G401.6 (cell line): ENCODE measurements around the gene DISC1.

Experiments
- FAIRE-seq: peaks from 2 replicates; lab custom pipeline; 2012; peaks lifted over from hg19 to GRCh38; lab: Jason Lieb, UNC

Gene DISC1

GRCh38 chr1:232046451-232047306 lies 420.1 kb downstream of the DISC1 start:
- no peak for FAIRE-seq

GRCh38 chr1:232047473-232047872 lies 420.9 kb downstream of the DISC1 start:
- FAIRE-seq, result no peak

- FAIRE-seq, result no peak
Measured at GRCh38 chr1:232048481-232048880, 421.9 kb downstream of the DISC1 start.

GRCh38 chr1:232049335-232049734 lies 422.7 kb downstream of the DISC1 start:
- no peak for FAIRE-seq

- FAIRE-seq, result no peak
Measured at GRCh38 chr1:232057217-232057895, 430.8 kb downstream of the DISC1 start.

GRCh38 chr1:232057896-232058274 lies 431.3 kb downstream of the DISC1 start:
- FAIRE-seq, result no peak

- FAIRE-seq, result no peak
Measured at GRCh38 chr1:232059726-232060374, 433.3 kb downstream of the DISC1 start.

GRCh38 chr1:232062967-232063366 lies 436.4 kb downstream of the DISC1 start:
- FAIRE-seq, result no peak

GRCh38 chr1:232066521-232066920 lies 439.9 kb downstream of the DISC1 start:
- no peak for FAIRE-seq

- FAIRE-seq, result no peak
Measured at GRCh38 chr1:232074265-232074664, 447.7 kb downstream of the DISC1 start.

GRCh38 chr1:232077809-232078208 lies 451.2 kb downstream of the DISC1 start:
- FAIRE-seq, result no peak

- no peak for FAIRE-seq
Measured at GRCh38 chr1:232084584-232085223, 458.1 kb downstream of the DISC1 start.

- no peak for FAIRE-seq
Measured at GRCh38 chr1:232090816-232091215, 464.2 kb downstream of the DISC1 start.
